Activated naive CD8-positive, alpha-beta T cell treated with anti-CD3 and anti-CD28 coated beads, Interleukin-2, amount 50 U/mL, for 16 hours (primary cell): ENCODE data around the gene TGM4.

Experiments
- DNase-seq: peaks from one replicate; pipeline ENCODE4 v3.0.0-alpha.2; 2020; ENCODE audit warnings: low read depth, low spot score

Gene TGM4

GRCh38 chr3:44952689-44953088, 78.3 kb downstream of the TGM4 start:
- DNase-seq, result no peak

- no peak for DNase-seq
Measured at GRCh38 chr3:44954304-44954703, 79.9 kb downstream of the TGM4 start.

- DNase-seq, result no peak
Measured at GRCh38 chr3:44954962-44955361, 80.6 kb downstream of the TGM4 start.

GRCh38 chr3:44955917-44956316, 81.5 kb downstream of the TGM4 start:
- DNase-seq, result no peak

GRCh38 chr3:44957986-44958385, 83.6 kb downstream of the TGM4 start:
- no peak for DNase-seq

- no peak for DNase-seq
Measured at GRCh38 chr3:44958386-44958785, 84.0 kb downstream of the TGM4 start.

GRCh38 chr3:44960387-44961026, 86.1 kb downstream of the TGM4 start:
- no peak for DNase-seq

GRCh38 chr3:44961888-44962287, 87.5 kb downstream of the TGM4 start:
- no peak for DNase-seq

GRCh38 chr3:44962621-44963393, 88.4 kb downstream of the TGM4 start:
- no peak for DNase-seq

GRCh38 chr3:44963571-44964325, 89.3 kb downstream of the TGM4 start:
- no peak for DNase-seq
